ENCODE results near the gene CEP72.
A peak's percentile ranks its signal among the peaks of the same experiment; 100 is the strongest.

Gene CEP72

GRCh38 chr5:666816-667498 lies 54.8 kb downstream of the CEP72 start:
- FAIRE-seq (no peak), DNase-seq (ENCODE audit: insufficient read length, low spot score) (no peak)

- peak; percentile 73 for FAIRE-seq
These were observed 56.3 kb downstream of the CEP72 start for GRCh38 chr5:668283-668995.

GRCh38 chr5:669111-669841 lies 57.1 kb downstream of the CEP72 start:
- FAIRE-seq: no peak
- DNase-seq (ENCODE audit: insufficient read length, low spot score): no peak

More at GRCh38 chr5:668283-668995, 56.3 kb downstream of the CEP72 start:
- no peak for DNase-seq (ENCODE audit: insufficient read length, low spot score)

GRCh38 chr5:669842-670395 lies 57.8 kb downstream of the CEP72 start:
- FAIRE-seq: no peak

GRCh38 chr5:670396-671270 lies 58.5 kb downstream of the CEP72 start:
- DNase-seq (ENCODE audit: insufficient read length, low spot score) (no peak), FAIRE-seq (no peak)

More at GRCh38 chr5:669842-670395, 57.8 kb downstream of the CEP72 start:
- DNase-seq (ENCODE audit: insufficient read length, low spot score): no peak

GRCh38 chr5:671459-672328 lies 59.6 kb downstream of the CEP72 start:
- DNase-seq (ENCODE audit: insufficient read length, low spot score) (peak; percentile 88), FAIRE-seq (peak; percentile 91)

- peak; percentile 56 for DNase-seq (ENCODE audit: insufficient read length, low spot score)
- FAIRE-seq: no peak
These were observed 60.4 kb downstream of the CEP72 start for GRCh38 chr5:672329-673160.

- DNase-seq (ENCODE audit: insufficient read length, low spot score): no peak
- no peak for FAIRE-seq
These were observed 61.2 kb downstream of the CEP72 start for GRCh38 chr5:673161-673830.

- no peak for FAIRE-seq
- no peak for DNase-seq (ENCODE audit: insufficient read length, low spot score)
These were observed 61.9 kb downstream of the CEP72 start for GRCh38 chr5:673831-674629.

GRCh38 chr5:674630-675011 lies 62.5 kb downstream of the CEP72 start:
- peak; percentile 52 for FAIRE-seq
- no peak for DNase-seq (ENCODE audit: insufficient read length, low spot score)

GRCh38 chr5:675111-675870 lies 63.2 kb downstream of the CEP72 start:
- DNase-seq (ENCODE audit: insufficient read length, low spot score) (no peak), FAIRE-seq (peak; percentile 71)

GRCh38 chr5:675871-676698 lies 63.9 kb downstream of the CEP72 start:
- FAIRE-seq (peak; percentile 20), DNase-seq (ENCODE audit: insufficient read length, low spot score) (no peak)

GRCh38 chr5:676699-677076 lies 64.5 kb downstream of the CEP72 start:
- FAIRE-seq (peak; percentile 91), DNase-seq (ENCODE audit: insufficient read length, low spot score) (no peak)

- FAIRE-seq: peak; percentile 88
- no peak for DNase-seq (ENCODE audit: insufficient read length, low spot score)
These were observed 65.3 kb downstream of the CEP72 start for GRCh38 chr5:677131-678101.

All from HTR-8/SVneo (cell line).